GM21381 (cell line): ENCODE data around the gene ACTMAP.

Experiments
- ATAC-seq: cut with Tn5 transposase; IDR thresholded peaks from one replicate; pipeline ENCODE4 v1.9.1; 2021; ENCODE audit warnings: mild to moderate bottlenecking, moderate library complexity; ENCODE audit not compliant: unreplicated experiment

ACTMAP gene

DNA sequence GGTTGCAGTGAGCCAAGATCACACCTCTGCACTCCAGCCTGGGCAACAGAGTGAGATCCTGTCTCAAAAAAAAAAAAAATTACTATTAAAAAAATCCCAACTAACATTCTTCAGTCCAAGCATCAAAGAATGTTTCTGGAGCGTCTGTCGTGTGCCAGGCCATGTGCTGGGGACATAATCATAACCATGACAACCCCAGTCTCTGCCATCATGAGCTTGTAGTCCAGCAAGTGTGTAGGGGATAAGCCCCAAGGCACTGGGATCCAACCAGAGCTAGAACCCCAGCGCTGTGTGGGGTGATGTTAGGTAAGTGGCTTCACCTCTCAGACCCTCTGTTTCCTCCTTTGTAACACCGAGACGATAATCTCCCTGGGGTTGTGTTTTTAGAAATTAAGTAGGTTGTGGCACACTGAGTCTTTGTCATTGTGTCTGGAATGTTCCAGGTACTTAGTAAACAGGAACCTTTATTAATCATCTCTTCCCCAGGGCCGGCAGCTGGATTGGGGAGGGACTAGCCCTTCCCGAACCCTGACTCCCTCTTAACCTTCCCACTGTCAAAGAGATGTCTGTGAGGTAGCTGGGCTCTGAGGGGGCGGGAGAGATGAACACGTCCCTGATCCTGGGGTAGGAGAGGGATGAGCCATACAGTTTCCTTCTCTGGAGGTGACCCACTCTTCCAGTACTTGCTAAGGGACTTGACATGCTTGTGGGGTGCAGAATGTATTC, 28.2 kb downstream of the ACTMAP start:
- ATAC-seq, result no peak

DNA sequence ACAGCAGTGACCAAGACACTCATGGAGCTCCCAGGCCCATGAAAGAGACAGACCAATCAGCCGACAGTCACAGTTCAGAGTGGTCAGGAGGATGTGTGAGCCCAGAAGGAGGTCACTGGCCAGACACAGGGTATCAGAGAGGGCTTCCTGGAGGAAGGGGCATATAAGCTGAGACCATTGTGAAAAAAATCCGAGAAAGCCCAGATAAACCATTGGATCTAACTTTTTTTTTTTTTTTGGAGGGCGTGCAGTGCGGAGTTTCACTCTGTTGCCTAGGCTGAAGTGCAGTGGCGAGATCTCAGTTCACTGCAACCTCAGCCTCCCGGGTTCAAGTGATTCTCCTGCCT, 29.2 kb downstream of the ACTMAP start:
- ATAC-seq, result no peak

DNA sequence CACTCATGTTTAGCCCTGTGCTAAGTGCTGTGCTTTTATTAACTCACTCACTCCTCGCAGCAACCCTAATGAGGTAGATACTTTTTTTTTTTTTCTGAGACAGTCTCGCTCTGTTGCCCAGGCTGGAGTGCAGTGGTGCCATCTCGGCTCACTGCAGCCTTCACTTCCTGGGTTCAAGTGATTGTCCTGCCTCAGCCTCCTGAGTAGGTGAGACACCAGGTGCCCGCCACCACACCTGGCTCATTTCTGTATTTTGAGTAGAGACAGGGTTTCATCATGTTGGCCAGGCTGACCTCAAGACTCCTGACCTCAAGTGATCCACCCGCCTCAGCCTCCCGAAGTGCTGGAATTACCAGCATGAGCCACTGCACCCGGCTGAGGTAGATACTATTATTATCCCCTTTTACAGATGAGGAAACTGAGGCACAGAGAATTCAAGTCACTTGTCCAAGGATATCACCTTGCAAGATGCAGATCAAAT, 30.8 kb downstream of the ACTMAP start:
- no peak for ATAC-seq

DNA sequence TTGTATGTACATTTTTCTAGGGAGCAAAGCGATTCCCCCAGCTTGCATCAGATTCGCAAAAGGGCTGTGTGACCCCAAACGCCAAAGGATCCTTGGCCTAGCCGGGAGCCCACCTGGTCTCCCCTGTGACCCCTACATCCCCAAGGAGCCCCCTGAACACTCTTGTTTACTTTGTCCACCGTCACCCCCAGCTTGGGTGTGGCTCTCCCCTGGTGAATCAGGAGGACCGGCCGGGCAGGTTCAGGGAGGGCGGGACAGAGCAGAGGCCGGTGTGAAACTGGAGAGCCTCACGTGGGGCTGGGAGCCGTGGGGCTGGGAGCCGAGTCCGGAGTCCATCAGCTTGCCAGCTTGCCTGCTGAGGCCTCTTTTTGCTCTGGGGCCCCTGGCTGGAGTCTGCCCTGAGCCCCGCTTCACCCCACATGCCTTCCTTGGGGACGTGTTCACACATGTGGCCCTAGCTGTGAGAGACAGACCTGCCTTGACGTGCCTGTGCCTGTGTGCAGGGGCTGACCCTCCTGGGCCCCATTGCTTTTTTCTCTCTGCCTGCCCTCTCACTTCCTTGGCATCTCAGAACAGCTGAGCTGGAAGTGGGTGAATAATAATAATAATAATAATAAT, 31.4 kb downstream of the ACTMAP start:
- no peak for ATAC-seq

DNA sequence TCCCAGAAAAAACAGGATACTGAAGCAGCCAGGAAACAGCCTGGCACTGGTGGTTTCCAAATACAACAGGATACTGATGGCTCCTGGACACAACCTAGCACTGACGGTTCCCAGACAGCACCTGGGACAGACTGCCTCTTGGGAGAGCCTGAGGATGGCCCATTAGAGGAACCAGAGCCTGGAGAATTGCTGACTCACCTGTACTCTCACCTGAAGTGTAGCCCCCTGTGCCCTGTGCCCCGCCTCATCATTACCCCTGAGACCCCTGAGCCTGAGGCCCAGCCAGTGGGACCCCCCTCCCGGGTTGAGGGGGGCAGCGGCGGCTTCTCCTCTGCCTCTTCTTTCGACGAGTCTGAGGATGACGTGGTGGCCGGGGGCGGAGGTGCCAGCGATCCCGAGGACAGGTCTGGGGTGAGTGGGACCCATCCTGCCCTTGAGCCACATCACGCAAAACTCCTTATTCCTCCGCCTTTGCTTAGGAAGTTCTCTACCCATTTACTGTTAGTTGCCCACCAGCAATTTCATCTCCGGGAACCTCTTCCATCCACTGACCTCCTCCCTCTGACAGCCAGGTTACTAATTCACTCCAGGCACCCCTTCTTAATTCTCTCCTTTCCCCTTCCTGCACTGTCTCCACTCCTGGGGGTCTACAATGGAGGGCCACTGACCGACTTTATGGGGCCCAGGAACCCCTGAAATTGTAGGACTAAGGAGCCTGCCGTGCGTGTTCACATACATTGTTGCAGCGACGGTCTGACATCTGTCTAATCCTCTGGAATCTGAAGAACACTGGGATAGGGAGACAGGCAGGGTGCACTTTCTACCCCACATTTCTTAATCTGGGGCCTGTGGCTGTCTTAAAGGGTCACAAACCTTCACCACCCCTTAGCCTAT, 32.1 kb downstream of the ACTMAP start:
- no peak for ATAC-seq

DNA sequence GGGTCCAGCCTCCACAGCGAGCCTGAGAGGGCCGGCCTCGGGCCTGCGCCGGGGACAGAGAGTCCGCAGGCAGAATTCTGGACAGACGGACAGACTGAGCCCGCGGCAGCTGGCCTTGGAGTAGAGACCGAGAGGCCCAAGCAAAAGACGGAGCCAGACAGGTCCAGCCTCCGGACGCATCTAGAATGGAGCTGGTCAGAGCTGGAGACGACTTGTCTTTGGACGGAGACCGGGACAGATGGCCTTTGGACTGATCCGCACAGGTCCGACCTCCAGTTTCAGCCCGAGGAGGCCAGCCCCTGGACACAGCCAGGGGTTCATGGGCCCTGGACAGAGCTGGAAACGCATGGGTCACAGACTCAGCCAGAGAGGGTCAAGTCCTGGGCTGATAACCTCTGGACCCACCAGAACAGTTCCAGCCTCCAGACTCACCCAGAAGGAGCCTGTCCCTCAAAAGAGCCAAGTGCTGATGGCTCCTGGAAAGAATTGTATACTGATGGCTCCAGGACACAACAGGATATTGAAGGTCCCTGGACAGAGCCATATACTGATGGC, 32.9 kb downstream of the ACTMAP start:
- ATAC-seq, result peak; percentile 2

DNA sequence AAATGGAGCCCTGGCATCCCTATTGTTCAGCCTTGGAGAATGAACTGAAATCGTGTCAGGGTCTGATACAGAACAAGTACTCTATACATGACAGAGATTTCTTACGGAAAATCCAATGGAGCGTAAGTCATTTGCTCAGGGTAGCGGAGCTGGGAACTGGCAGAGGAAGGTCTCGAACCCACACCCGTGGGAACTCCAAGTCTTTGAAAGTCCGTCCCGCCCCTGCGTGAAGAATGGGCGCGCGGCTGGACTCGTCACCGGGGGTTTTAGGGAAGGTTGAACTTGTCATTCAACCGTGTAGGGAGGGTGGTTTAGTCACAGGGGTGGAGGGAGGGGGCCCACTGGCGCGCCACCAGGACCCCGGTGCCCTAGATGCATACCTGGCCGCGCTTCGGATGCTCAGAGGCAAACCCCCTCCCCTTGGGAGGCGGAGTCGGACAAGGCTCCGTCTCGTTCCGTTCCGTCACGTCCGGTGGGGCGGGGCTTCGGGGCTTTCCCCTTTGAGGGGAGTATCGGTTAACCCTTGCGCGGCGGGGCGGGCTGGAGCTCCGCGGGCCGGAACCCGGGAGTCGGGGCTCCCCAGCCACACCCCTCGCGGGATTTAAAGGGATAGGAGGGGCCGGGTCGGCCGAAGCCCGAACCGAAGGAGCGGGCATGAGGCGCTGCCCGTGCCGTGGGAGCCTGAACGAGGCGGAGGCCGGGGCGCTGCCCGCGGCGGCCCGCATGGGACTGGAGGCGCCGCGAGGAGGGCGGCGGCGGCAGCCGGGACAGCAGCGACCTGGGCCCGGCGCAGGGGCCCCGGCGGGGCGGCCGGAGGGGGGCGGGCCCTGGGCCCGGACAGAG, 33.6 kb downstream of the ACTMAP start, which contains the start of the genes COQ8B and ITPKC:
TSS of gene COQ8B (minus strand) at position 405 of the 843 bp plus-strand sequence. CDS start 2,254 bp downstream, outside the sequence.
TSS of gene ITPKC (plus strand) at position 631 of the 843 bp plus-strand sequence. CDS start at position 655, 24 bp downstream.
- ATAC-seq, result peak; percentile 67

DNA sequence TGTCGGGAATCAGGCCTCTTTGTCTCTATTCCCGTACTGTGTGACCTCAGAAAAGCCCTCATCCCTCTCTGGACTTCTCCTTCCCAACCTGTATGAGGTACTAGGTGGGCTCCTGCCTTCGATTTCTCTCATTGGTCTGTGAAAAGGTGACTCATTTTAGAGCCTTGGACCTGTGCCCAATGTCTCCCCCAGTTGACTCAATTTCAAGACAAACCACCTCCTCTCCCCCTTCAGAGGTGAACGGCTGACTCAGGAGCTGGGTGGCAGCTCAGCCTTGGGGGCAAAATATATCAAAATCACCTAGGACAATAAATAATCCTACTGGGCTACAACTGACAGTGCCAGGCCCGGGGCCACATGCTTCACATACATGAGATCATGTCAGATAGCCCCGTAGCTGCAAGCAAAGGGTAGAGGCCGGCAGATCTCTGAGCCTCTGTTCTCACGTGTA, 34.2 kb downstream of the ACTMAP start:
- no peak for ATAC-seq

DNA sequence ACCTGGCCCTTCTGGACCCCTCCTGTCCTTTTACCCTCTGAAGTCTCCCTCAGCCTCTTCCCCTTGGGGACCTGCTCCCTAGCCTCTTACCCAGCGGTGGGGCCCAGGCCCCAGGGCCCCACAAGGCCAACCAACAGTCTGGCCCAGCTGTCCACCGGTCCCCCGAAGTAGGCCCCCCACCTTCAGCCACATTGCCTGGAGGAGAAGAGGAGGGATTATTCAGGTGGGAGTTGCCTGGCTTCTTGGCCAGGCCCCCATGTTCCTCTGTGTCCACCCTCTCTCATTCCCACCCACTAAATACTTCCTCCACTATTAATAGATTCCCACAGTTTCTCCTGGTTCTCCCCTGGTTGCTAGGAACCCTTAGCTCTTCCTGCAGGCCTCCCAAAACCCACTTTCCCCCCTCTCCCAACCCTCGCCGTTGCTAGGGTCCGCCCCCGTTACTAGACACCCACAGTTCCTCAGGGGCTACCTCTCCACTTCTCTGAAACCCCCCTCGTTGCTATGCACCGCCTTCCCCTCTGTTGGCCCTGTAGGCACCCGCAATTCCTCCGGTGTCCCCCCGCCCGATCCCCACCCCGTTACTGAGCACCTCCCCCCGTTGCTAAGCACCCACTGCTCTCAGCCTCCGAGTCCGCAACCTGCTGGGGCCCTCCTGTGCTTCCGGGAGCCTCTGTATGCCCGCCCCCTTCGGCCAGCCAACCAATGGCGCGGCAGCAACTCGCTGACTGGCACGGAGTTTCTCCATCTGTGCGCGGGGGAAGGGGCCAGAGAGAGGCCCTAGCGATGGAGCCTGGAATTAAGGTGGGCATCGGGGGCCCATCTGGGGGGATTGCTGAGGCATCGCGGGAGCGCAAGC, 35.6 kb downstream of the ACTMAP start:
- peak; percentile 37 for ATAC-seq

DNA sequence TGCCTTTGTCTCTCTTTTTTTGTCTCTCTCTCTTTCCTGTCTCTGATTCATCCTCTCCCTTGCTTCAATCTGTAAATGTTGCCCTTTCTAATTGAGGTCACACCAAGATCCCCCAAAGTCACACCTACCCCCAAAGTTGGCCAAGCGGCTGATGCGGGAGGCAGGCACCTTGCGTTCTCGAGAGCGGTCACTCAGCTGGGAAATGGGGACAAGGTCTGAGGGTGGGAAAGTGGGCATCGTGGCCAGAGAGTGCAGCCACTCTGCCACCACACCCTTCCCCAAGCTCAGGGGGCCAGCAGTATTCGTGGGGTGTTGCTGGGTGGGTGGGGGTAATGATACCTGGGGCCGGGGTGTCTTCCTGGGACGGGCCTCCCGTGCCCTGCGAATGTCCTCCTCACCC, 36.3 kb downstream of the ACTMAP start:
- ATAC-seq, result no peak

DNA sequence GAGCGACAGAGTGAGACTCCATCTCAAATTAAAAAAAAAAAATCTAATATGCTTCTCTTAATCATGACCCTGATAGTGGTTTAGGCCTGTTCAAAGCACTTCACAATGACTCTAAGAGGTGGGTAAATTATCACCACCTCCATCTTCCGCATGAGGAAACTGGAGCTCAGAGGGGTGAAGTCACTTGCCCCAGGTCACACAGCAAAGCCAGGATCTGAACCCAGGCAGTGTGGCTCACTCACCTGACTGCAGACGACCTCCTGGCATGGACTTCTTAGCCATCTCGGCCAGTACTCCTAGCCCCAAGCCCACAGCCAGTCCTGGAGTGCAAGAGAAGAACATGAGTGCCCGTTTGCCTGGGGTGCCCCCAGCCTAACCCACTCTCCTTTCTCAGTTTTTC, 40.5 kb downstream of the ACTMAP start:
- ATAC-seq, result no peak

DNA sequence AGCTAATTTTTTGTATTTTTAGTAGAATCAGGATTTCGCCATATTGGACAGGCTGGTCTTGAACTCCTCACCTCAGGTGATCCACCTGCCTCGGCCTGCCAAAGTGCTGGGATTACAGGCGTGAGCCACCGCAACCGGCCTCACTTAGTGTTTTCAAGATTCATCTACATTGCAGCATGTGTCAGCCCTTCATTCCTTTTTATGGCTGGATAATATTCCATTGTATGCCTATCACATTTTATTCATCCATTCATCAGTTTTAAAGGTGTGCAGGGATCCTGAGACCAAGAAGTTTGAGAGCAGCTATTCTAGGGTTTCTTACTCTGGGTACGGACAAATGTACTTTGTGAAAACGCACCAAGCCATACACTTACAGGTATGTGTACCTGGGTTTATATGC, 42.7 kb downstream of the ACTMAP start:
- no peak for ATAC-seq

DNA sequence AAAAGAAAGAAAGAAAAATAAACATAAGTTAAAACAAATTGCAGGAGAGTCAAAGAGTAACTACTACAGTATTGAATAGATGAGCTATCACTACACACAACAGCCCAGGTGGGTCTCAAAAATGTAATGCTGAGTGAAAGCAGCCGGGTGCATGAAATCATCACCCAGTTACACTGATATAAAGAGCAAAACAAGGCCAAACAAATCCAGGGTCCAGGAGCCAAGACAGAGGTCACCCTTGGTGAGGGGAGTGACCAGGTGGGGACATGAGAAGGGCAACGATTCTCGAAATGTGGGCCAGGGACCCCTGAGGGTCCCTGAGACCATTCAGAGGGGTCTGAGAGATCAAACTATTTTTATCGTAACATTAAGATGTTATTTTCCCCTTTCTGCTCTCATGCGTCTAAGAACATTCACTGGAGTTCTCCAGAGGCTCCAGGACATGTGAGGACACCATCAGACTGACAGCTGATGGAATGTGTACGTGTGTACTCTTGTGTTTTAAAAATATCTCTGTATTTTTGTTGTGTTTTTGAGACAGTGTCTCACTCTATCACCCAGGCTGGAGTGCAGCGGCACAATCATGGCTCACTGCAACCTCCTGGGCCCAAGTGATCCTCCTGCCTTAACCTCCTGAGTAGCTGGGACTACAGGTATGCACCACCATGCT, 44.2 kb downstream of the ACTMAP start:
- ATAC-seq, result no peak

DNA sequence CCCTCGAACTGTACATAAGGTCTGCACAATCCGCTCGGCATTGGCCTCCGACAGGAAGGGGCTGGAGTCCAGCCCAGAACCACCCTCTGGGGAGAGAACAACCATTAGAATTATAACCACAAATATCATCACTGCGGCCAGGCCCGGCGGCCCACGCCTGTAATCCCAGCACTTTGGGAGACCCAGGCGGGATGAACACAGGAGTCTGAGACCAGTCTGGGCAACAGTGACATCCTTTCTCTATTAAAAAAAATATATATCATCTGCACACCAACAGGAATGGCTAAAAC, 45.0 kb downstream of the ACTMAP start:
- no peak for ATAC-seq

DNA sequence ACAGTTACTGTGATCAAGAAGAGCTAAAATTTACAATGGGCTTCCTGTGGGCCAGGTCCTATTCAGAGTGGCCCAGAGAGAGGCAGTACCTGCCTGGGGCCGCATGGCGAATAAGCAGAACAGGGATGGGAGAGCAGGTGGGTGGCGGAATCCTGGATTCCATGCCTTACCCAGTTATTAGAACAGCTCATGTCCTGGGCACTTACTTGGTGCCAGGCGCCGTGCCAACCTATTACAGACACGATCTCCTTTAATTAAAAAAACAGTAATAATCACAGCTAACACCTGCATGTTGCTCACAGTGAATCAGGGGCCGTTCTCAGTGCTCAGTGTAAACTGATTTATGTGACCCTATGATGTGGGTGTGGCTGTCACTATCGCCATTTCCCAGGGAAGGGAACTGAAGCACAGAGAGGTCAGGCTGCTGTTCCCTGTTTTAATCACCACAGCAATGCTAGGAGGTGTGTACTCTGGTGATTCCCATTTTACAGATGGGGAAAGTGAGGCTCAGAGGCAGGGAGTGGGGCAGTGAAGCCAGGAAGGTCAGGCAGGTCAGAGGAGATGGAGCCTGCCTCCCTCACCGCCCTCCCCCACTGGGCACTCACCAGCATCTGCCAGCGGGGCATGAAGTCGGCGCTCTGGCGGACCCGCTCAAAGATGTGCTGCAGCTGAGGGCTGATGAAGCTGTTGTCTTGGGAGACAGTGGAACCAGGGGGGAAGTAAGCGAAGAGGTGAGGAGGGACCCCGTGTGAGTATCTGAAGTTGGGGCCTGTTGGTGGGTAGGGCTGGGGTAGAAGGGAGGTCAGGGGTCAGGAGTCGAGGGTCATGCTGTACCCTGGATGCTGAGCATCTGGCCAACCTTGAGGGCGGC, 45.6 kb downstream of the ACTMAP start:
- no peak for ATAC-seq

DNA sequence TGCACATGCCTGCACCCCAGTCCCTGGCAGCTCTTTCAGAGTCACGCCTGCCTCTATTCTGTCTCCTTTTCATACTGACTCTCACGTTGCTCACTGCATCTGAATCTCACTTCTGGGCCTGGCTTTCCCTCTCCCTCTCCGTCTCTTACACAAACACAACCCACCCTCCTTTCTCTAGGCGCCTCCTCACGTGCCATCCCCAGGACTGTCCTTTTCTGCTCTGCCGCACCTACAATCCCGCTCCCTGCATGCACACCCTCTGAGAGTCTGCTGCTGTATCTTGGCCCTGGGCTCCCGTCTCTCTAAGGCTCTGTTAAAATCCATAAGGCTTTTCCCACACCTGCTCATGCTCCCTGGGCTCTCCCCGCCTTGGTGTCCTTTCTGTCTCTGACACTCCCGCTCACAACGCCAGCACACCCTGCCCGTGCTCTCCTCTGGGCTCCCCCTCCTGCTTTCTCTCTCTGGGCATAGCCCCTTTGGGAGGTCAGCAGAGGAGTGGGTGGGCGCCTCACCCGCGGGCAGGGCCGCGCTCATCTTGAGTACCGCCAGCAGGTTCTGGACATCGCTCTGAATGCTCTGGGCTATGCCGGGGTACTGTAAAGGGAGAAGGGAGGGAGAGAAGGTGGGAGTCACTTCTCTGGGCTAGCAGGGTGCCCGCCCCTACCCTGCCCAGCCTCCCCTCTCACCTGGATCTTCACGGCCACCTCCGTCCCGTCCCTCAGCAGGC, 47.1 kb downstream of the ACTMAP start:
- no peak for ATAC-seq

DNA sequence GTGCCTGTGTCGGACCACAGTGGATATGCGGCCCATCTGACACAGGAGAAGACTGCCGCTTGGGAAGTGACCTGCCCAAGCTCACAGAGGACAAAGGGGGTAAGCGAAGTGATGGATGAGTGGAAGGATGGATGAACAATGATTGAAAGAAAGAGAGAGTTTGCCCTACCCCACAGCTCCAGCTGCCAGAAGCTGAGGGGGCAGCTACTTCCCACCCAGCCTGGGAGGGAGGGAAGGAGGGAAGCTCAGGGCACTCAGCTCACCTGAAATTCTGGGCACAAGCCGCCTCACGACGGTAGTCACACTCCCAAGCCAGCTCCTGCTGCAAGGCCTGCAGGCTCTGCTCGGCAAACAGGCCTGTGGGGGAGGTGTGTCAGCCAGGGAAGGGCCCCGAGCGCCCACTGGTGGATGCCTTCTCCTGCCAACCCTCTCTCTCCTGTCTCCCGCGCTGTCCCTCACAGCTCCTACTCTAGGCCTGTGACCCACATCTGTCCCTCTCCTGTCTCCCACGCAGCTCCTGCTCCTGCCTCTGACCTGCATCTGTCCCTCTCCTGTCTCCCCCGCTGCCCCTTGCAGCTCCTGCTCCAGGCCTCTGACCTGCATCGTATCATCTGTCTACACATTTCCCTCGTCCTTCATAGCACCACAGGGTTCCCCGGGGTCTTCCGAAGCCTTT, 47.8 kb downstream of the ACTMAP start:
- no peak for ATAC-seq
